Liver (tissue), 9 donors: ENCODE results near the gene ADAMTS16. TPM values are rescaled to one million over a fixed set of nuclear protein-coding genes. Genes with fewer than 3 reads are reported as not detected.

Experiments
- DNase-seq: peaks from one replicate; pipeline ENCODE4 v3.0.0-alpha.2; 2017; ENCODE audit warnings: low spot score
- H3K27ac ChIP-seq, 2 donors: one replicate each; pipeline ENCODE4 v1.7.0; 2013; ENCODE audit warnings: inconsistent platforms in 2 of 2, low read length in 2 of 2, control low read depth in 1 of 2, low read depth in 1 of 2, mild to moderate bottlenecking in 1 of 2
- H3K27me3 ChIP-seq, 4 donors: one replicate each; pipeline versions ENCODE4 v1.6.1 to v1.7.0; 2013; ENCODE audit warnings: low read length in 3 of 4, inconsistent platforms in 1 of 4, mild to moderate bottlenecking in 1 of 4, moderate library complexity in 1 of 4; ENCODE audit not compliant: control insufficient read depth in 4 of 4, insufficient read depth in 4 of 4
- H3K36me3 ChIP-seq, 4 donors: one replicate each; pipeline versions ENCODE4 v1.6.1 to v1.7.0; 2013; ENCODE audit warnings: low read length in 3 of 4, mild to moderate bottlenecking in 3 of 4, low read depth in 1 of 4, moderate library complexity in 1 of 4; ENCODE audit not compliant: control insufficient read depth in 4 of 4, insufficient read depth in 3 of 4
- H3K4me1 ChIP-seq, 4 donors: one replicate each; pipeline versions ENCODE4 v1.6.1 to v1.7.0; 2013; ENCODE audit warnings: low read length in 3 of 4, mild to moderate bottlenecking in 3 of 4, moderate library complexity in 1 of 4; ENCODE audit not compliant: control insufficient read depth in 4 of 4, insufficient read depth in 4 of 4
- H3K4me3 ChIP-seq, 3 donors: one replicate each; pipeline versions ENCODE4 v1.6.1 to v1.7.0; 2013; ENCODE audit warnings: low read length in 3 of 3, control low read depth in 1 of 3, low read depth in 1 of 3, mild to moderate bottlenecking in 1 of 3
- H3K9ac ChIP-seq, 2 donors: one replicate each; pipeline ENCODE4 v1.7.0; 2013; ENCODE audit warnings: low read length in 2 of 2, mild to moderate bottlenecking in 2 of 2, moderate library complexity in 2 of 2, control low read depth in 1 of 2, low read depth in 1 of 2
- H3K9me3 ChIP-seq, 4 donors: one replicate each; pipeline versions ENCODE4 v1.6.1 to v1.7.0; 2013; ENCODE audit warnings: low read length in 3 of 4; ENCODE audit not compliant: control insufficient read depth in 4 of 4
- ATF3 ChIP-seq: IDR thresholded peaks from 2 replicates; pipeline ENCODE4 v1.6.1; 2016; ENCODE audit warnings: antibody characterized with exemption
- CTCF ChIP-seq: fragments of 150-350 bp; IDR thresholded peaks from 2 replicates; pipeline ENCODE4 v1.5.1; 2017; ENCODE audit warnings: improper control_type of control experiment, low read depth, low read length; ENCODE audit not compliant: missing input control
- EGR1 ChIP-seq, 2 donors: IDR thresholded peaks; 2 replicates each; pipeline ENCODE4 v1.6.1; 2016 to 2018; ENCODE audit warnings: antibody characterized with exemption in 2 of 2, low read depth in 2 of 2
- FOXA1 ChIP-seq: IDR thresholded peaks from 2 replicates; pipeline ENCODE4 v1.6.1; 2016; ENCODE audit warnings: antibody characterized with exemption
- FOXA2 ChIP-seq: IDR thresholded peaks from 2 replicates; pipeline ENCODE4 v1.6.1; 2016; ENCODE audit warnings: antibody characterized with exemption
- GABPA ChIP-seq, 2 donors: IDR thresholded peaks in 1 of 2; conservative IDR thresholded peaks in 1 of 2; 2 replicates each; pipeline ENCODE4 v1.6.1; 2016; ENCODE audit warnings: antibody characterized with exemption in 2 of 2, mild to moderate bottlenecking in 1 of 2, moderate library complexity in 1 of 2
- HNF4A ChIP-seq, 2 donors: conservative IDR thresholded peaks; 2 replicates each; pipeline ENCODE4 v1.6.1; 2016; ENCODE audit warnings: antibody characterized with exemption in 2 of 2, mild to moderate bottlenecking in 2 of 2
- HNF4G ChIP-seq: IDR thresholded peaks from 2 replicates; pipeline ENCODE4 v1.6.1; 2016; ENCODE audit warnings: antibody characterized with exemption
- JUND ChIP-seq, 2 donors: IDR thresholded peaks; 2 replicates each; pipeline ENCODE4 v1.6.1; 2016; ENCODE audit warnings: antibody characterized with exemption in 2 of 2
- MAX ChIP-seq: IDR thresholded peaks from 2 replicates; pipeline ENCODE4 v1.6.1; 2016; ENCODE audit warnings: antibody characterized with exemption
- NR2F2 ChIP-seq: IDR thresholded peaks from 2 replicates; pipeline ENCODE4 v1.6.1; 2016; ENCODE audit warnings: antibody characterized with exemption
- RAD21 ChIP-seq, 2 donors: IDR thresholded peaks; 2 replicates each; pipeline ENCODE4 v1.6.1; 2016; ENCODE audit warnings: antibody characterized with exemption in 2 of 2, mild to moderate bottlenecking in 2 of 2
- REST ChIP-seq: IDR thresholded peaks from 2 replicates; pipeline ENCODE4 v1.6.1; 2016; ENCODE audit warnings: antibody characterized with exemption, mild to moderate bottlenecking
- RXRA ChIP-seq, 2 donors: IDR thresholded peaks; 2 replicates each; pipeline ENCODE4 v1.6.1; 2017 to 2018; ENCODE audit warnings: antibody characterized with exemption in 2 of 2, mild to moderate bottlenecking in 1 of 2
- SP1 ChIP-seq: IDR thresholded peaks from 2 replicates; pipeline ENCODE4 v1.6.1; 2018; ENCODE audit warnings: antibody characterized with exemption, mild to moderate bottlenecking
- TAF1 ChIP-seq: conservative IDR thresholded peaks from 2 replicates; pipeline ENCODE4 v1.6.1; 2016; ENCODE audit warnings: antibody characterized with exemption, mild to moderate bottlenecking
- WGBS: extraction: QIAGEN DNeasy Blood & Tissue Kit; methylation state at CpG from one replicate; pipeline ENCODE4 v1.1.7; 2013; 5-methylcytosine and 5-hydroxymethylcytosine counted together
- polyA plus RNA-seq, 2 donors: library from polyadenylated mRNA; stranded (reverse) in 1 of 2; unstranded in 1 of 2; fragments of 200-250 nt in 1 of 2; fragments of >200 nt in 1 of 2; fragmentation: Nextera tagmentation in 1 of 2; extraction: Ambion mirVana in 1 of 2; gene quantifications; one replicate each; pipeline versions ENCODE4 v1.2.1 to v1.2.3, GENCODE V29; 2013 to 2015
- total RNA-seq, 2 donors: library from RNA; depleted of rRNA; stranded (reverse); fragments of >200 nt; gene quantifications; one replicate each; pipeline ENCODE4 v1.2.3, GENCODE V29; 2014
- donor health status: healthy.
- donor health status: healthy.
- donor health status: healthy.
- donor health status: healthy.
- donor health status: healthy.

ADAMTS16 gene
- total and polyA plus RNA-seq, 4 donors: under 0.01 to 0.84 TPM; not detected in 2

GRCh38 chr5:5189051-5189430 is 48.9 kb downstream of the ADAMTS16 start (continued):
- TF ChIP-seq REST: no peak

GRCh38 chr5:5191906-5192305 is 51.8 kb downstream of the ADAMTS16 start:
- H3K27ac ChIP-seq: no peak overlapping the region
- H3K9me3 ChIP-seq: no peaks in the 10 kb centered on the region
- H3K9ac ChIP-seq: no peak overlapping the region
- H3K4me3 ChIP-seq: no peak overlapping the region
- 93% methylated on average over 3 of the region's 3 CpGs for WGBS
- peaks cover 0 to 4% (median 1%) of the 10 kb centered on the region in 4 donors for H3K4me1 ChIP-seq
- no peak for TF ChIP-seq FOXA2
- TF ChIP-seq RXRA (IDR thresholded peaks at IDR 0.05): no peak
- no peak for TF ChIP-seq FOXA1
- TF ChIP-seq EGR1 (IDR thresholded peaks at IDR 0.05; ENCODE audit: low read depth in 2 of 2): no peak
- no peak for TF ChIP-seq GABPA (IDR thresholded peaks at IDR 0.05 in 1 of 2, conservative IDR thresholded peaks at IDR 0.05 in 1 of 2)
- no peak for TF ChIP-seq HNF4G
- no peaks in the 10 kb centered on the region for H3K27me3 ChIP-seq
- DNase-seq: no peak
- no peaks in the 10 kb centered on the region for H3K36me3 ChIP-seq

- WGBS: 82% methylated on average over 2 of the region's 2 CpGs
- no peak for TF ChIP-seq EGR1 (IDR thresholded peaks at IDR 0.05; ENCODE audit: low read depth in 2 of 2)
- TF ChIP-seq SP1: no peak
- no peak for TF ChIP-seq REST
- TF ChIP-seq RAD21 (IDR thresholded peaks at IDR 0.05): no peak
- TF ChIP-seq MAX: no peak
- TF ChIP-seq ATF3: no peak
- TF ChIP-seq NR2F2: no peak
- no peak for TF ChIP-seq HNF4A (conservative IDR thresholded peaks at IDR 0.05)
- no peak for TF ChIP-seq GABPA (IDR thresholded peaks at IDR 0.05 in 1 of 2, conservative IDR thresholded peaks at IDR 0.05 in 1 of 2)
- TF ChIP-seq RXRA (IDR thresholded peaks at IDR 0.05): no peak
- TF ChIP-seq CTCF: no peak
- TF ChIP-seq FOXA2: no peak
- no peak for TF ChIP-seq FOXA1
- TF ChIP-seq TAF1: no peak
- no peak for TF ChIP-seq JUND (IDR thresholded peaks at IDR 0.05)
- Histone ChIP-seq H3K27me3 (no peaks in the 10 kb centered on the region), H3K4me3 (no peak overlapping the region), H3K36me3 (no peaks in the 10 kb centered on the region), H3K9ac (no peak overlapping the region), H3K9me3 (no peaks in the 10 kb centered on the region), H3K4me1 (peaks cover 0 to 4% (median 1%) of the 10 kb centered on the region in 4 donors), H3K27ac (no peak overlapping the region)
- no peak for DNase-seq
Observed at GRCh38 chr5:5192681-5193080, 52.6 kb downstream of the ADAMTS16 start.
